ENCODE data around the gene CTTN. TPM values are rescaled to one million over a fixed set of nuclear protein-coding genes. Genes with fewer than 3 reads are reported as not detected.

CTTN gene
- total and polyA plus RNA-seq, 8 donors = 162 to 242 (median 198) TPM

GRCh38 chr11:70415191-70415590 lies 16.9 kb downstream of the CTTN start:
- H3K27me3 ChIP-seq = peaks cover 0 to 94% of the 10 kb centered on the region in 2 donors
- H3K4me3 ChIP-seq = no peak overlapping the region
- no peak overlapping the region for H3K27ac ChIP-seq
- DNase-seq (peak in 1 of 4 donors; percentile 58), ATAC-seq (no peak)
- no peaks in the 10 kb centered on the region for H3K9me3 ChIP-seq
- H3K4me1 ChIP-seq = peaks cover 0 to 8% of the 10 kb centered on the region in 2 donors
- intact Hi-C loops (cut with DNase I) = no loop called here
- H3K36me3 ChIP-seq = peaks cover 0 to 100% of the 10 kb centered on the region in 2 donors
- no peak for TF ChIP-seq CTCF (IDR thresholded peaks at IDR 0.05)

- Histone ChIP-seq H3K4me3 (no peak overlapping the region), H3K36me3 (peaks cover 0 to 100% of the 10 kb centered on the region in 2 donors), H3K27ac (no peak overlapping the region), H3K9me3 (no peaks in the 10 kb centered on the region), H3K4me1 (peaks cover 0 to 8% of the 10 kb centered on the region in 2 donors), H3K27me3 (peaks cover 0 to 90% of the 10 kb centered on the region in 2 donors)
- ATAC-seq (no peak), DNase-seq (no peak)
- intact Hi-C loops (cut with DNase I) = no loop called here
- TF ChIP-seq CTCF (IDR thresholded peaks at IDR 0.05) = no peak
Measured at GRCh38 chr11:70415642-70416395, 17.5 kb downstream of the CTTN start.

GRCh38 chr11:70416881-70417280 lies 18.6 kb downstream of the CTTN start:
- Histone ChIP-seq H3K27me3 (peaks cover 0 to 90% of the 10 kb centered on the region in 2 donors), H3K9me3 (no peaks in the 10 kb centered on the region), H3K36me3 (peaks cover 0 to 100% of the 10 kb centered on the region in 2 donors), H3K4me3 (no peak overlapping the region), H3K27ac (no peak overlapping the region), H3K4me1 (peaks cover 0 to 8% of the 10 kb centered on the region in 2 donors)
- DNase-seq (no peak), ATAC-seq (no peak)
- intact Hi-C loops (cut with DNase I) = no loop called here
- no peak for TF ChIP-seq CTCF (IDR thresholded peaks at IDR 0.05)

- Histone ChIP-seq H3K36me3 (peaks cover 0 to 100% of the 10 kb centered on the region in 2 donors), H3K27ac (no peak overlapping the region), H3K4me3 (no peak overlapping the region), H3K27me3 (peaks cover 0 to 90% of the 10 kb centered on the region in 2 donors), H3K4me1 (peaks cover 0 to 8% of the 10 kb centered on the region in 2 donors), H3K9me3 (no peaks in the 10 kb centered on the region)
- ATAC-seq = no peak
- peak in 1 of 4 donors; percentile 41 for DNase-seq
- intact Hi-C loops (cut with DNase I) = no loop called here
- no peak for TF ChIP-seq CTCF (IDR thresholded peaks at IDR 0.05)
Measured at GRCh38 chr11:70418130-70418529, 19.8 kb downstream of the CTTN start.

- ATAC-seq = no peak
- Histone ChIP-seq H3K27ac (no peak overlapping the region), H3K4me3 (no peak overlapping the region), H3K9me3 (no peaks in the 10 kb centered on the region), H3K4me1 (peaks cover 0 to 16% of the 10 kb centered on the region in 2 donors), H3K36me3 (peaks cover 0 to 95% of the 10 kb centered on the region in 2 donors), H3K27me3 (peaks cover 0 to 90% of the 10 kb centered on the region in 2 donors)
- intact Hi-C loops (cut with DNase I) = no loop called here
- no peak for DNase-seq
- TF ChIP-seq CTCF (IDR thresholded peaks at IDR 0.05) = no peak
Measured at GRCh38 chr11:70419307-70420007, 21.1 kb downstream of the CTTN start.
